Endothelial cell of umbilical vein (primary cell): ENCODE results near the gene NBEA. TPM values are rescaled to one million over a fixed set of nuclear protein-coding genes. Genes with fewer than 3 reads are reported as not detected.

Experiments
- BruUV-seq: library from RNA; stranded (reverse); fragments of 400-500 nt; replicated peaks from 2 replicates; lab custom pipeline; 2021; lab: Mats Ljungman, UMichigan
- CTCF ChIA-PET: fragments of 300-600, 350-600 bp; sonication (Branson Sonifier 250); formaldehyde crosslinking; loops from one replicate; lab custom pipeline; 2021; ENCODE audit warnings: antibody characterized with exemption, inconsistent platforms; lab: Charles Lee
- POLR2A ChIA-PET: fragments of 300-600, 350-600 bp; sonication (Branson Sonifier 250); formaldehyde crosslinking; loops from one replicate; lab custom pipeline; 2021; ENCODE audit warnings: antibody characterized with exemption, inconsistent platforms; lab: Charles Lee
- DNase-seq: peaks from one replicate; pipeline ENCODE4 v3.0.0-alpha.2; 2011; ENCODE audit warnings: low read depth, low spot score
- FAIRE-seq: peaks from 2 replicates; lab custom pipeline; 2011; peaks lifted over from hg19 to GRCh38; lab: Jason Lieb, UNC
- H2AFZ ChIP-seq: 2 replicates; pipeline ENCODE4 v1.6.0; 2012; ENCODE audit warnings: low read depth, low read length, control low read depth, inconsistent platforms
- H3K27ac ChIP-seq: 2 replicates; pipeline ENCODE4 v1.5.1; 2011; ENCODE audit warnings: low read depth, mild to moderate bottlenecking, control low read depth, low read length, moderate library complexity; ENCODE audit not compliant: insufficient read depth
- H3K27me3 ChIP-seq, 2 experiments: 2 replicates each; pipeline versions ENCODE4 v1.6.0 to v1.6.1; 2011; ENCODE audit warnings: low read length in 2 of 2, mixed read lengths in 1 of 2; ENCODE audit not compliant: control insufficient read depth in 2 of 2, insufficient read depth in 2 of 2
- H3K36me3 ChIP-seq, 2 experiments: 2 replicates in 1 of 2; 3 replicates in 1 of 2; pipeline ENCODE4 v1.5.1; 2011; ENCODE audit warnings: low read length in 2 of 2, mild to moderate bottlenecking in 1 of 2, moderate library complexity in 1 of 2; ENCODE audit not compliant: control insufficient read depth in 2 of 2, insufficient read depth in 2 of 2; ENCODE audit errors: extremely low read depth in 1 of 2
- H3K4me1 ChIP-seq: 3 replicates; pipeline ENCODE4 v1.5.1; 2011; ENCODE audit warnings: mild to moderate bottlenecking, low read length; ENCODE audit not compliant: control insufficient read depth, insufficient read depth; ENCODE audit errors: extremely low read depth
- H3K4me2 ChIP-seq: 2 replicates; pipeline ENCODE4 v1.6.1; 2011; ENCODE audit warnings: low read length, control low read depth, mixed read lengths; ENCODE audit not compliant: insufficient read depth
- H3K4me3 ChIP-seq, 3 experiments: fragments of 200-600 bp in 1 of 3; sonication (generic), shearing (Covaris generic) in 1 of 3; replicated peaks in 1 of 3; 2 replicates each; pipeline ENCODE4 v1.5.1; 2011 to 2016; ENCODE audit warnings: control low read depth in 3 of 3, low read length in 3 of 3, mild to moderate bottlenecking in 2 of 3, inconsistent platforms in 1 of 3, low read depth in 1 of 3, moderate library complexity in 1 of 3; ENCODE audit not compliant: insufficient read depth in 1 of 3
- H3K79me2 ChIP-seq: 2 replicates; pipeline ENCODE4 v1.6.0; 2012; ENCODE audit warnings: low read length, inconsistent platforms; ENCODE audit not compliant: control insufficient read depth, insufficient read depth
- H3K9ac ChIP-seq: replicated peaks from 2 replicates; pipeline ENCODE3; 2011; ENCODE audit warnings: low read length, control low read depth; ENCODE audit not compliant: insufficient read depth; ENCODE audit errors: extremely low read depth
- H3K9me1 ChIP-seq: replicated peaks from 3 replicates; pipeline ENCODE4 v1.6.0; 2011; ENCODE audit warnings: mild to moderate bottlenecking, low read length; ENCODE audit not compliant: control insufficient read depth, insufficient read depth; ENCODE audit errors: extremely low read depth
- H3K9me3 ChIP-seq: replicated peaks from 2 replicates; pipeline ENCODE4 v1.5.1; 2012; ENCODE audit warnings: low read length, inconsistent platforms; ENCODE audit not compliant: control insufficient read depth, insufficient read depth
- H4K20me1 ChIP-seq: replicated peaks from 2 replicates; pipeline ENCODE3; 2011; ENCODE audit warnings: mild to moderate bottlenecking, low read length; ENCODE audit not compliant: control insufficient read depth, insufficient read depth; ENCODE audit errors: extremely low read depth
- CTCF ChIP-seq, 2 donors: IDR thresholded peaks; 1 replicate in 1 of 2; 2 replicates in 1 of 2; pipeline ENCODE4 v1.5.1; 2011; ENCODE audit warnings: low read length in 2 of 2, mild to moderate bottlenecking in 2 of 2, moderate library complexity in 2 of 2, control low read depth in 1 of 2, inconsistent platforms in 1 of 2, low read depth in 1 of 2; ENCODE audit not compliant: insufficient read depth in 1 of 2; ENCODE audit errors: extremely low read depth in 1 of 2
- FOS ChIP-seq: IDR thresholded peaks from 2 replicates; pipeline ENCODE4 v1.6.1; 2011; ENCODE audit warnings: mild to moderate bottlenecking, low read length, moderate library complexity, borderline replicate concordance; ENCODE audit not compliant: insufficient read depth
- GATA2 ChIP-seq: IDR thresholded peaks from 2 replicates; pipeline ENCODE4 v1.7.0; 2011; ENCODE audit warnings: low read depth, mild to moderate bottlenecking, moderate library complexity, mixed read lengths, low read length; ENCODE audit not compliant: insufficient read length, insufficient read depth
- JUN ChIP-seq: IDR thresholded peaks from 2 replicates; pipeline ENCODE4 v1.6.1; 2011; ENCODE audit warnings: borderline replicate concordance, low read depth; ENCODE audit not compliant: insufficient read length, insufficient read depth
- POLR2A ChIP-seq: IDR thresholded peaks from 2 replicates; pipeline ENCODE4 v1.6.1; 2012; ENCODE audit warnings: low read depth, mild to moderate bottlenecking, control low read depth, low read length
- dilution Hi-C: fragments of 300-500 bp; cut with MboI; formaldehyde crosslinking; loops from one replicate; pipeline ENCODE4 v1.15.0; 2019; ENCODE audit warnings: low sequenced_read_pairs; ENCODE audit not compliant: extremely low pct_ligation_motif_present
- intact Hi-C: fragments of 100-400 bp; cut with micrococcal nuclease; formaldehyde crosslinking; loops from one replicate; pipeline ENCODE4 v1.10.0; 2022
- polyA plus RNA-seq, 4 experiments: library from polyadenylated mRNA; depleted of rRNA in 3 of 4; stranded (reverse) in 3 of 4; unstranded in 1 of 4; fragments of >200 nt; gene quantifications; 2 replicates each; pipeline versions ENCODE4 v1.2.1 to v1.2.3, GENCODE V29; 2011 to 2012; ENCODE audit warnings: missing spikeins in 1 of 4
- total RNA-seq: library from RNA; stranded (reverse); gene quantifications from 2 replicates; pipeline ENCODE4 v1.2.3, GENCODE V29; 2021

The NBEA gene
- total and polyA plus RNA-seq, 2 donors (not counting 3 experiments of a cell fraction or from before 2014, with no cell fraction given) = 3.0 to 4.8 TPM

GRCh38 chr13:35216131-35216530 lies 274.1 kb downstream of the NBEA start:
- no TSS peak for BruUV-seq
- CTCF ChIA-PET = interaction anchor here (1.2 kb wide), 1 partner anchor 10 kb away, joined by 5 read pairs; no protein-coding TSS in a partner anchor
- intact Hi-C loops = loop anchor here (10.0 kb wide), 4 partner anchors 259 to 739 kb away; partner anchors contain the start of gene MAB21L1

More at GRCh38 chr13:35216131-35216530, 274.1 kb downstream of the NBEA start:
- no peak for TF ChIP-seq FOS
- TF ChIP-seq JUN = no peak
- no peak for TF ChIP-seq CTCF (IDR thresholded peaks at IDR 0.05; ENCODE audit: extremely low read depth in 1 of 2, insufficient read depth in 1 of 2, low read depth in 1 of 2, low read length in 2 of 2)
- no peak for TF ChIP-seq GATA2
- no peak for TF ChIP-seq POLR2A
- Histone ChIP-seq H3K9me3 (no peaks in the 10 kb centered on the region), H3K27me3 (no peaks in the 10 kb centered on the region), H3K9ac (no peak overlapping the region), H3K4me2 (no peak overlapping the region), H3K79me2 (no peaks in the 10 kb centered on the region), H3K36me3 (no peaks in the 10 kb centered on the region), H3K4me3 (no peak overlapping the region), H3K4me1 (peaks cover 10% of the 10 kb centered on the region), H3K27ac (no peak overlapping the region), H3K9me1 (no peaks in the 10 kb centered on the region), H2AFZ (no peak overlapping the region), H4K20me1 (no peaks in the 10 kb centered on the region)
- FAIRE-seq (no peak), DNase-seq (no peak)
- dilution Hi-C loops = no loop called here
- POLR2A ChIA-PET = no interaction called here
